Measurements from ENCODE around the gene BSPRY.

GRCh38 chr9:113372059-113372458 lies 22.7 kb downstream of the BSPRY start:
- TF ChIP-seq, protein P1, sequence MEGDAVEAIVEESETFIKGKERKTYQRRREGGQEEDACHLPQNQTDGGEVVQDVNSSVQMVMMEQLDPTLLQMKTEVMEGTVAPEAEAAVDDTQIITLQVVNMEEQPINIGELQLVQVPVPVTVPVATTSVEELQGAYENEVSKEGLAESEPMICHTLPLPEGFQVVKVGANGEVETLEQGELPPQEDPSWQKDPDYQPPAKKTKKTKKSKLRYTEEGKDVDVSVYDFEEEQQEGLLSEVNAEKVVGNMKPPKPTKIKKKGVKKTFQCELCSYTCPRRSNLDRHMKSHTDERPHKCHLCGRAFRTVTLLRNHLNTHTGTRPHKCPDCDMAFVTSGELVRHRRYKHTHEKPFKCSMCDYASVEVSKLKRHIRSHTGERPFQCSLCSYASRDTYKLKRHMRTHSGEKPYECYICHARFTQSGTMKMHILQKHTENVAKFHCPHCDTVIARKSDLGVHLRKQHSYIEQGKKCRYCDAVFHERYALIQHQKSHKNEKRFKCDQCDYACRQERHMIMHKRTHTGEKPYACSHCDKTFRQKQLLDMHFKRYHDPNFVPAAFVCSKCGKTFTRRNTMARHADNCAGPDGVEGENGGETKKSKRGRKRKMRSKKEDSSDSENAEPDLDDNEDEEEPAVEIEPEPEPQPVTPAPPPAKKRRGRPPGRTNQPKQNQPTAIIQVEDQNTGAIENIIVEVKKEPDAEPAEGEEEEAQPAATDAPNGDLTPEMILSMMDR (IDR thresholded peaks at IDR 0.05; ENCODE audit: low read length) = no peak
- TF ChIP-seq EZH2 (optimal IDR thresholded peaks at IDR 0.05; ENCODE audit: low read depth, low read length) (no peak), EZH2phosphoT487 (IDR thresholded peaks at IDR 0.05; ENCODE audit: low read length) (no peak)
